Panc1 (cell line): ENCODE data around the gene CFAP157. TPM values are rescaled to one million over a fixed set of nuclear protein-coding genes. Genes with fewer than 3 reads are reported as not detected.

ENCODE experiments used
- ATAC-seq: fragments of 200-7000 bp; cut with Tn5 transposase; 2 replicates; pipeline ENCODE4 v1.9.1; 2020; ENCODE audit warnings: mild to moderate bottlenecking, moderate library complexity
- BruUV-seq: library from RNA; stranded (reverse); fragments of 400-500 nt; replicated peaks from 2 replicates; lab custom pipeline; 2021; lab: Mats Ljungman, UMichigan
- CTCF ChIA-PET: fragments of 300-600 bp; sonication (Branson Sonifier 250); formaldehyde crosslinking; loops from one replicate; lab custom pipeline; 2022; ENCODE audit warnings: antibody characterized with exemption; lab: Charles Lee
- POLR2A ChIA-PET: fragments of 300-600 bp; sonication (Branson Sonifier 250); formaldehyde crosslinking; loops from one replicate; lab custom pipeline; 2022; ENCODE audit warnings: antibody characterized with exemption; lab: Charles Lee
- DNase-seq: peaks from one replicate; pipeline ENCODE4 v3.0.0-alpha.2; 2010; ENCODE audit warnings: low read depth, low spot score
- H3K27ac ChIP-seq: 2 replicates; pipeline ENCODE4 v1.5.1; 2011; ENCODE audit warnings: mild to moderate bottlenecking, low read length, inconsistent platforms
- H3K27me3 ChIP-seq: fragments of 200-500 bp; sonication (Bioruptor generic); 2 replicates; pipeline ENCODE4 v1.6.0; 2014; ENCODE audit warnings: low read length, inconsistent platforms; ENCODE audit not compliant: control insufficient read depth, insufficient read depth
- H3K36me3 ChIP-seq: fragments of 200-500 bp; sonication (Bioruptor generic); 2 replicates; pipeline ENCODE4 v1.5.1; 2014; ENCODE audit warnings: inconsistent platforms, mild to moderate bottlenecking, low read length, moderate library complexity; ENCODE audit not compliant: control insufficient read depth, insufficient read depth
- H3K4me1 ChIP-seq: 2 replicates; pipeline ENCODE4 v1.5.1; 2011; ENCODE audit warnings: inconsistent platforms, mild to moderate bottlenecking, low read length, moderate library complexity; ENCODE audit not compliant: control insufficient read depth, insufficient read depth
- H3K4me3 ChIP-seq, 2 experiments: 2 replicates each; pipeline ENCODE4 v1.5.1; 2011 to 2012; ENCODE audit warnings: low read depth in 2 of 2, low read length in 2 of 2, mild to moderate bottlenecking in 2 of 2, inconsistent platforms in 1 of 2, moderate library complexity in 1 of 2
- H3K9me3 ChIP-seq: fragments of 200-500 bp; sonication (Bioruptor generic); 2 replicates; pipeline ENCODE4 v1.5.1; 2014; ENCODE audit warnings: low read depth, mild to moderate bottlenecking, inconsistent platforms, low read length, moderate library complexity; ENCODE audit not compliant: control insufficient read depth, insufficient read depth
- CTCF ChIP-seq: fragments of 450-650 bp; IDR thresholded peaks from 2 replicates; pipeline ENCODE4 v1.5.1; 2017; ENCODE audit warnings: mild to moderate bottlenecking
- POLR2AphosphoS5 ChIP-seq: IDR thresholded peaks from 2 replicates; pipeline ENCODE4 v1.6.1; 2012; ENCODE audit warnings: mild to moderate bottlenecking, low read depth, low read length, moderate library complexity
- SIN3A ChIP-seq: IDR thresholded peaks from 2 replicates; pipeline ENCODE4 v1.6.1; 2012; ENCODE audit warnings: low read depth, mild to moderate bottlenecking, low read length, moderate library complexity, borderline replicate concordance; ENCODE audit not compliant: insufficient read depth
- TCF7L2 ChIP-seq: IDR thresholded peaks from 2 replicates; pipeline ENCODE4 v1.6.1; 2011; ENCODE audit warnings: mild to moderate bottlenecking, low read depth, low read length, inconsistent platforms
- in situ Hi-C: cut with HindIII; loops from 2 replicates; pipeline ENCODE4 v1.10.0; 2016; ENCODE audit warnings: low sequenced_read_pairs, low pct_unique_long_range_greater_than_20kb
- intact Hi-C: fragments of 100-400 bp; cut with micrococcal nuclease; formaldehyde crosslinking; loops from one replicate; pipeline ENCODE4 v1.10.0; 2022; ENCODE audit not compliant: unreplicated experiment
- total RNA-seq: library from RNA; stranded (reverse); gene quantifications from one replicate; pipeline ENCODE4 v1.2.1, GENCODE V29; 2021; ENCODE audit not compliant: unreplicated experiment
- TF ChIP-seq, protein P1 (sequence below), 2 experiments: IDR thresholded peaks; 2 replicates each; pipeline ENCODE4 v1.6.1; 2011 to 2012; ENCODE audit warnings: low read depth in 2 of 2, control low read depth in 1 of 2, low read length in 1 of 2, mild to moderate bottlenecking in 1 of 2, moderate library complexity in 1 of 2; ENCODE audit not compliant: insufficient read depth in 1 of 2

Gene CFAP157
- total RNA-seq, 1 experiment from 2014 or later = not detected

GRCh38 chr9:127686461-127687393, 20.1 kb upstream of the CFAP157 start:
- no peak overlapping the region for H3K27ac ChIP-seq
- ChIA-PET POLR2A (no interaction called here), CTCF (interaction anchor here (0.6 kb wide), 1 partner anchor 32 kb away, joined by 3 read pairs; no protein-coding TSS in a partner anchor)
- in situ Hi-C loops (no loop called here), intact Hi-C loops (no loop called here)
- ATAC-seq (no peak), DNase-seq (no peak)
- no TSS peak for BruUV-seq
- H3K4me1 ChIP-seq = no peaks in the 10 kb centered on the region
- H3K4me3 ChIP-seq = no peak overlapping the region
- TF ChIP-seq TCF7L2 (no peak), SIN3A (no peak), POLR2AphosphoS5 (no peak), CTCF (no peak)
- TF ChIP-seq, protein P1, sequence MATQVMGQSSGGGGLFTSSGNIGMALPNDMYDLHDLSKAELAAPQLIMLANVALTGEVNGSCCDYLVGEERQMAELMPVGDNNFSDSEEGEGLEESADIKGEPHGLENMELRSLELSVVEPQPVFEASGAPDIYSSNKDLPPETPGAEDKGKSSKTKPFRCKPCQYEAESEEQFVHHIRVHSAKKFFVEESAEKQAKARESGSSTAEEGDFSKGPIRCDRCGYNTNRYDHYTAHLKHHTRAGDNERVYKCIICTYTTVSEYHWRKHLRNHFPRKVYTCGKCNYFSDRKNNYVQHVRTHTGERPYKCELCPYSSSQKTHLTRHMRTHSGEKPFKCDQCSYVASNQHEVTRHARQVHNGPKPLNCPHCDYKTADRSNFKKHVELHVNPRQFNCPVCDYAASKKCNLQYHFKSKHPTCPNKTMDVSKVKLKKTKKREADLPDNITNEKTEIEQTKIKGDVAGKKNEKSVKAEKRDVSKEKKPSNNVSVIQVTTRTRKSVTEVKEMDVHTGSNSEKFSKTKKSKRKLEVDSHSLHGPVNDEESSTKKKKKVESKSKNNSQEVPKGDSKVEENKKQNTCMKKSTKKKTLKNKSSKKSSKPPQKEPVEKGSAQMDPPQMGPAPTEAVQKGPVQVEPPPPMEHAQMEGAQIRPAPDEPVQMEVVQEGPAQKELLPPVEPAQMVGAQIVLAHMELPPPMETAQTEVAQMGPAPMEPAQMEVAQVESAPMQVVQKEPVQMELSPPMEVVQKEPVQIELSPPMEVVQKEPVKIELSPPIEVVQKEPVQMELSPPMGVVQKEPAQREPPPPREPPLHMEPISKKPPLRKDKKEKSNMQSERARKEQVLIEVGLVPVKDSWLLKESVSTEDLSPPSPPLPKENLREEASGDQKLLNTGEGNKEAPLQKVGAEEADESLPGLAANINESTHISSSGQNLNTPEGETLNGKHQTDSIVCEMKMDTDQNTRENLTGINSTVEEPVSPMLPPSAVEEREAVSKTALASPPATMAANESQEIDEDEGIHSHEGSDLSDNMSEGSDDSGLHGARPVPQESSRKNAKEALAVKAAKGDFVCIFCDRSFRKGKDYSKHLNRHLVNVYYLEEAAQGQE (IDR thresholded peaks at IDR 0.05; ENCODE audit: insufficient read depth in 1 of 2, low read depth in 2 of 2, low read length in 1 of 2) = no peak
- no peaks in the 10 kb centered on the region for H3K27me3 ChIP-seq
- no peaks in the 10 kb centered on the region for H3K36me3 ChIP-seq
- no peaks in the 10 kb centered on the region for H3K9me3 ChIP-seq

DNA sequence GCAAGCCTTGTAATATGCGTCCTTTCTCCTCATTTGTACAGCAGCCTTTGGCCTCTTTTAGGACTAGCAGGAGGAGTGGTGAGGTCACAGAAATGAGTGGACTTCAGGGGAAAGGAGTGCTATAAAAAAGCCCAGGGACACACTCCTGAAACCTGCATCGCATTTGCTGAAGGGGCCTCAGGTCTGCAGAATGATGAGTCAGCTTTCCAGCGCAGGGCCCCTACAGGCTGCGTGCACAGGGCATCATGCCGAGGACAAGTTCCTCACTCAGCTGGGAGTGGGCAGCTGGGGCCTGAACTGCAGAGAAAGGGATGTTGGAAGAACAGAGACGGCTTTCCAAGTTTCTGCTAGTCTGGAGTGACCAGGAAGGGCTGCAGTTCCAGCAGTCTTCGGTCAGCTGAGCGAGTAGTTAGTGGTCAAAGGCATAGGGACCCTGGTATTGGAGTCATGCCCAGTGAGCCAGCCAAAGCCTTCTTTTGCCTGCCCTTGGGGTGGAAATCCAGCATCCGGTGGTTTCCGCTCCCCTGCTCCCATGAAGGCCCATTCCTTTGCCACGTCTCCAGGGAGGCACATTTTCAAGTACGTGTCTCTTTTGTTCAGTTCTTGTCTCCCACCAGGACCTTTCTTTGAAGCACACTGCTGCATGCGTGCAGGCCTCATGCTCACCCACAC, 17.3 kb upstream of the CFAP157 start:
- BruUV-seq = no TSS peak
- Histone ChIP-seq H3K9me3 (no peaks in the 10 kb centered on the region), H3K27ac (no peak overlapping the region), H3K27me3 (no peaks in the 10 kb centered on the region), H3K4me1 (no peaks in the 10 kb centered on the region), H3K36me3 (no peaks in the 10 kb centered on the region), H3K4me3 (no peak overlapping the region)
- ATAC-seq (no peak), DNase-seq (no peak)
- intact Hi-C loops (no loop called here), in situ Hi-C loops (no loop called here)
- no peak for TF ChIP-seq SIN3A
- TF ChIP-seq CTCF = no peak
- no peak for TF ChIP-seq POLR2AphosphoS5
- TF ChIP-seq TCF7L2 = no peak
- TF ChIP-seq, protein P1 (IDR thresholded peaks at IDR 0.05; ENCODE audit: insufficient read depth in 1 of 2, low read depth in 2 of 2, low read length in 1 of 2) = no peak
- POLR2A ChIA-PET = no interaction called here
- CTCF ChIA-PET = no interaction called here
